ENCODE data around the gene COPZ1. TPM values are rescaled to one million over a fixed set of nuclear protein-coding genes. Genes with fewer than 3 reads are reported as not detected.
A peak's percentile ranks its signal among the peaks of the same experiment; 100 is the strongest.

Gene COPZ1
- total RNA-seq, 4 donors from 2014 or later: 91.8 to 145 (median 107) TPM

DNA sequence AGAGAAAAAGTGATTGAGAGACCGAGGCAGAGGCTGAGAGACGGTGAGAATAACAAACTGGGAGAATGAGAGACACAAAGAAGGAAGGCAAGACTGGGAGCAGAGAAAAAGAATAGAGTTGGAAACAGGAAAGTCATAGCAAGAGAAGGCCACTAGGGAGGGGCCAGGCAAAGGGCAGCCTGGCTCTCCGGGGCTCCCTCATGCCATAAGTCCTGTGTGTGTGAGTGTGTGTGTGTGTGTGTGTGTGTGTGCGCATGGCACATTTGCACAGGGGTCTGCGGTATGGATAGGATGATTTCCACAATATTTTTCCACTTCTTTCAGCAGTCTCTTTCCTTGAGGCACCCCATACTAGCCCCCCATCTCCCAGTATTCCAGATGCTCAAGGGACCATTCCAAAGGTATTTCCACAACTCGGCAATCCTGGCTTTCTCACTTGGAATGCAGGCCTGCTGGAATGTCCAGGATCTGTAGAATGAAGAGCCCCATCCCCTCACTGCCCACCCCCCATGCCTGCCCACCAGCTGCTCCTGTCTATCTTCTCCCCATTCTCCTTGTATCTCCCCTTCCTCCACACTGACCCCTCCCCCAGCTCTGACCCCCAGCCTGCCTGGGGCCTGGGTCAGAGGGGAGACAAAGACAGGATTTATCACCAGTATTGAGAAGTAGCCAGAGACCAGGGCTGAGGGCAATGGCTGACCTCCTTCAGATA is 30.3 kb downstream of the COPZ1 start:
- in situ Hi-C loops (cut with MboI; ENCODE audit: low sequenced_read_pairs in 4 of 4): loop anchor here (25.0 kb wide), 2 partner anchors 343 to 368 kb away; partner anchors contain the start of genes HOXC10 (in 2 of the 4), HOXC8 (in 2 of the 4) and HOXC9 (in 2 of the 4)
- H3K27ac ChIP-seq: no peak overlapping the region

GRCh38 chr12:54356228-54356627 is 31.3 kb downstream of the COPZ1 start:
- Histone ChIP-seq H3K9me3 (no peaks in the 10 kb centered on the region), H3K36me3 (no peaks in the 10 kb centered on the region), H3K4me1 (peaks cover 33 to 40% of the 10 kb centered on the region in 2 donors), H3K27ac (no peak overlapping the region), H3K27me3 (no peaks in the 10 kb centered on the region), H3K4me3 (no peak overlapping the region)
- in situ Hi-C loops (cut with MboI; ENCODE audit: low sequenced_read_pairs in 4 of 4) (loop anchor here (25.0 kb wide), 2 partner anchors 344 to 369 kb away; partner anchors contain the start of genes HOXC10 (in 2 of the 4), HOXC8 (in 2 of the 4) and HOXC9 (in 2 of the 4)), intact Hi-C loops (cut with DNase I; ENCODE audit: low total_unique reads) (loop anchor here (10.0 kb wide), 1 partner anchor 1369 kb away; the partner anchor contains the start of genes CD63 and RDH5)
- DNase-seq (no peak), ATAC-seq (no peak)
- no peak for TF ChIP-seq POLR2A (IDR thresholded peaks at IDR 0.05)
- TF ChIP-seq, protein P1, sequence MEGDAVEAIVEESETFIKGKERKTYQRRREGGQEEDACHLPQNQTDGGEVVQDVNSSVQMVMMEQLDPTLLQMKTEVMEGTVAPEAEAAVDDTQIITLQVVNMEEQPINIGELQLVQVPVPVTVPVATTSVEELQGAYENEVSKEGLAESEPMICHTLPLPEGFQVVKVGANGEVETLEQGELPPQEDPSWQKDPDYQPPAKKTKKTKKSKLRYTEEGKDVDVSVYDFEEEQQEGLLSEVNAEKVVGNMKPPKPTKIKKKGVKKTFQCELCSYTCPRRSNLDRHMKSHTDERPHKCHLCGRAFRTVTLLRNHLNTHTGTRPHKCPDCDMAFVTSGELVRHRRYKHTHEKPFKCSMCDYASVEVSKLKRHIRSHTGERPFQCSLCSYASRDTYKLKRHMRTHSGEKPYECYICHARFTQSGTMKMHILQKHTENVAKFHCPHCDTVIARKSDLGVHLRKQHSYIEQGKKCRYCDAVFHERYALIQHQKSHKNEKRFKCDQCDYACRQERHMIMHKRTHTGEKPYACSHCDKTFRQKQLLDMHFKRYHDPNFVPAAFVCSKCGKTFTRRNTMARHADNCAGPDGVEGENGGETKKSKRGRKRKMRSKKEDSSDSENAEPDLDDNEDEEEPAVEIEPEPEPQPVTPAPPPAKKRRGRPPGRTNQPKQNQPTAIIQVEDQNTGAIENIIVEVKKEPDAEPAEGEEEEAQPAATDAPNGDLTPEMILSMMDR (IDR thresholded peaks at IDR 0.05 in 4 of 5, conservative IDR thresholded peaks at IDR 0.05 in 1 of 5): no peak

More for the DNA sequence above, 30.3 kb downstream of the COPZ1 start:
- TF ChIP-seq, protein P1 (IDR thresholded peaks at IDR 0.05 in 4 of 5, conservative IDR thresholded peaks at IDR 0.05 in 1 of 5): no peak
- no peak for TF ChIP-seq POLR2A (IDR thresholded peaks at IDR 0.05)
- H3K4me3 ChIP-seq: no peak overlapping the region
- intact Hi-C loops (cut with DNase I; ENCODE audit: low total_unique reads): loop anchor here (10.0 kb wide), 1 partner anchor 1370 kb away; the partner anchor contains the start of genes CD63 and RDH5
- H3K36me3 ChIP-seq: peaks cover 0 to 10% of the 10 kb centered on the region in 2 donors
- no peak for DNase-seq
- no peaks in the 10 kb centered on the region for H3K27me3 ChIP-seq
- H3K9me3 ChIP-seq: no peaks in the 10 kb centered on the region
- no peak for ATAC-seq
- H3K4me1 ChIP-seq: peaks cover 33 to 40% of the 10 kb centered on the region in 2 donors

DNA sequence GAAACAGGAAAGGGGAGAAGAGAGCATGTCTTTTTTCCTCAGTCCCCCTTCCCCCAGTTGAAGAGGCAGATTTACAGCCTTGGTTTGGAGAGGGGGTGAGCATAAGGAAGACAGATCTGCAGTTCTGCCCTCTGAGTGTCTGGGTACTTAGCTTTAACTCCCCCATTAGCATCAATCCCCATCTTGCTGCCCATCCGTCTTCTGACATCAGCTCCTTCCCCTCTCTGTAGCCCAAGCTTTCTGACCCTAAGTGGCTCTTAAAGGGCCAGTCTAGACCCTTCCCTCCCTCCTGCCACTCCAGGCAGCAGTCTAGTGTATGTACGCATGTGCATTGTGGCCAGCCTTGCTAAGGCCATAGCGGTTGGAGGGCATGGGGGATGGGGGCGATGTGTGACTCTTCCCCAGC is 32.0 kb downstream of the COPZ1 start:
- TF ChIP-seq, protein P1 (IDR thresholded peaks at IDR 0.05 in 4 of 5, conservative IDR thresholded peaks at IDR 0.05 in 1 of 5): no peak
- TF ChIP-seq POLR2A (IDR thresholded peaks at IDR 0.05): no peak

GRCh38 chr12:54357506-54358190 is 32.7 kb downstream of the COPZ1 start:
- peaks cover 22 to 26% of the 10 kb centered on the region in 2 donors for H3K4me1 ChIP-seq
- TF ChIP-seq, protein P1 (IDR thresholded peaks at IDR 0.05 in 4 of 5, conservative IDR thresholded peaks at IDR 0.05 in 1 of 5): no peak
- TF ChIP-seq POLR2A (IDR thresholded peaks at IDR 0.05): no peak

More for the DNA sequence above, 32.0 kb downstream of the COPZ1 start:
- H3K4me3 ChIP-seq: no peak overlapping the region
- H3K36me3 ChIP-seq: no peaks in the 10 kb centered on the region
- H3K27me3 ChIP-seq: no peaks in the 10 kb centered on the region
- in situ Hi-C loops (cut with MboI; ENCODE audit: low sequenced_read_pairs in 4 of 4): loop anchor here (25.0 kb wide), 2 partner anchors 345 to 370 kb away; partner anchors contain the start of genes HOXC10 (in 2 of the 4), HOXC8 (in 2 of the 4) and HOXC9 (in 2 of the 4)
- intact Hi-C loops (cut with DNase I; ENCODE audit: low total_unique reads): loop anchor here (10.0 kb wide), 1 partner anchor 1368 kb away; the partner anchor contains the start of genes CD63 and RDH5
- ATAC-seq: no peak
- no peak overlapping the region for H3K27ac ChIP-seq
- peaks cover 29 to 33% of the 10 kb centered on the region in 2 donors for H3K4me1 ChIP-seq
- no peaks in the 10 kb centered on the region for H3K9me3 ChIP-seq
- no peak for DNase-seq

More at GRCh38 chr12:54357506-54358190, 32.7 kb downstream of the COPZ1 start:
- H3K4me3 ChIP-seq: no peak overlapping the region
- intact Hi-C loops (cut with DNase I; ENCODE audit: low total_unique reads): loop anchor here (2.0 to 10.0 kb wide), 4 partner anchors 69 to 1367 kb away; partner anchors contain the start of genes CBX5, CD63, HNRNPA1 and HOXC10
- ATAC-seq: no peak
- in situ Hi-C loops (cut with MboI; ENCODE audit: low sequenced_read_pairs in 4 of 4): loop anchor here (25.0 kb wide), 2 partner anchors 345 to 370 kb away; partner anchors contain the start of genes HOXC10 (in 2 of the 4), HOXC8 (in 2 of the 4) and HOXC9 (in 2 of the 4)
- H3K27ac ChIP-seq: peak overlapping the region in 1 of 4 donors; percentile 94
- no peaks in the 10 kb centered on the region for H3K27me3 ChIP-seq
- H3K9me3 ChIP-seq: no peaks in the 10 kb centered on the region
- DNase-seq: no peak
- no peaks in the 10 kb centered on the region for H3K36me3 ChIP-seq

All from gastrocnemius medialis (tissue), 4 donors.